Measurements from ENCODE around the gene LHX8.

The LHX8 gene

DNA sequence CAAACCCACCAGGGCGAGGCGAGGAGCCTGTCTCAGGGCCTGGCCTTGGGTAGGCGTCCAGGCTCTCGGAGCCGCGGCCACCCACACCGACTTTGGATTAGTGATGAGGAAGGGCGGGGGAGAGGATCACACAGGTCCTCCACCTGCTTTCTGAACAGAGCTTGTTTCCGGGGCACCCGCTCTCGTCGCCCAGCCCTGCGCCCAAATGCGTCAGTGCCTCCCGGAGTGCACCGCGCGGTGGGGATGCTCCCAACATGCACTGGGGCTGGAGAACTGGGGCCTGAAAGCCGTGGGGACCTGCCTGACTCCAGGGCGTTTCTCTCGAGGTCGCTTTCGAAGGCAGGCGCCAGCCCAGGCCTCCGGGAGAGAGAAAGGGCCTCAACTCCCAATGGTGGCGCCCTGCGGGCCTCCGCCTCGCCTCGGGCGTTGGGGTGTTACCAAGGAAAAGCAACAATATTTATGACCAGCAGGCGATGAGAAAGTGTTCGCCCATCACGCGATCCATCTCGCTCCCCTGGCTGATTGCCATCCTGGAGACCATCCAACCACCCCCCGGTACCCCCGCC is 8.9 kb upstream of the LHX8 start:
- Histone ChIP-seq H3K27me3 (ENCODE audit: control insufficient read depth, insufficient read depth, low read length) (peaks cover 37% of the 10 kb centered on the region), H3K4me2 (ENCODE audit: low read length) (no peak overlapping the region), H3K9ac (ENCODE audit: low read depth, low read length) (no peak overlapping the region), H3K4me3 (ENCODE audit: low read length) (no peak overlapping the region), H3K36me3 (ENCODE audit: insufficient read depth, low read length) (no peaks in the 10 kb centered on the region), H3K9me3 (replicated peaks; ENCODE audit: low read length) (no peaks in the 10 kb centered on the region), H3K4me1 (ENCODE audit: control insufficient read depth, insufficient read depth, low read length) (no peaks in the 10 kb centered on the region)

DNA sequence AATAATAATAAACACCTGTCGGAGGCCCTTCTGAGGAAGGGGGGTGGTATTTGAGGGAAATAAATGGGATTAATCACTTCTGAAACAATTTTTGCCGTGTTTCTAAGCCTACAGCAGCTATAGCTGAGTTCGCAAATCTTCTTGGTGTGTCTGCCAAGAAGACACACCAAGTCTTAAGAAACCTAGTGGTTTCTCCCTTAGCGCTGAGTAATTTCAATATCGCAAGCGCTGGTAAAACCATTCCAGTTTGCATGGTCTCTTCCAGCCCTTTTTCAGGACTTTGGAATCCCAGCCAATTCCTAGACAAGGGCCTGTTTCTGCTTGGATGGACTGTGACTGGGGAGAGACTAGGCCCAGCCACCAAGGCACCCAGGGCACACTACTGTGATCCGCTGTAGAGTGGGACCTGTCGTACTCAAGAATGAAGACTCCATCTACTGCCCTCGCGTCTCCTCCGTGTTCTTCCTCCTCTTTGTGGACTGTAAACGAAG is 7.5 kb upstream of the LHX8 start:
- peaks cover 51% of the 10 kb centered on the region for H3K27me3 ChIP-seq (ENCODE audit: control insufficient read depth, insufficient read depth, low read length)
- no peaks in the 10 kb centered on the region for H3K4me1 ChIP-seq (ENCODE audit: control insufficient read depth, insufficient read depth, low read length)
- no peak overlapping the region for H3K4me2 ChIP-seq (ENCODE audit: low read length)
- no peaks in the 10 kb centered on the region for H3K36me3 ChIP-seq (ENCODE audit: insufficient read depth, low read length)
- no peak overlapping the region for H3K9ac ChIP-seq (ENCODE audit: low read depth, low read length)
- H3K9me3 ChIP-seq (replicated peaks; ENCODE audit: low read length): no peaks in the 10 kb centered on the region
- no peak overlapping the region for H3K4me3 ChIP-seq (ENCODE audit: low read length)

DNA sequence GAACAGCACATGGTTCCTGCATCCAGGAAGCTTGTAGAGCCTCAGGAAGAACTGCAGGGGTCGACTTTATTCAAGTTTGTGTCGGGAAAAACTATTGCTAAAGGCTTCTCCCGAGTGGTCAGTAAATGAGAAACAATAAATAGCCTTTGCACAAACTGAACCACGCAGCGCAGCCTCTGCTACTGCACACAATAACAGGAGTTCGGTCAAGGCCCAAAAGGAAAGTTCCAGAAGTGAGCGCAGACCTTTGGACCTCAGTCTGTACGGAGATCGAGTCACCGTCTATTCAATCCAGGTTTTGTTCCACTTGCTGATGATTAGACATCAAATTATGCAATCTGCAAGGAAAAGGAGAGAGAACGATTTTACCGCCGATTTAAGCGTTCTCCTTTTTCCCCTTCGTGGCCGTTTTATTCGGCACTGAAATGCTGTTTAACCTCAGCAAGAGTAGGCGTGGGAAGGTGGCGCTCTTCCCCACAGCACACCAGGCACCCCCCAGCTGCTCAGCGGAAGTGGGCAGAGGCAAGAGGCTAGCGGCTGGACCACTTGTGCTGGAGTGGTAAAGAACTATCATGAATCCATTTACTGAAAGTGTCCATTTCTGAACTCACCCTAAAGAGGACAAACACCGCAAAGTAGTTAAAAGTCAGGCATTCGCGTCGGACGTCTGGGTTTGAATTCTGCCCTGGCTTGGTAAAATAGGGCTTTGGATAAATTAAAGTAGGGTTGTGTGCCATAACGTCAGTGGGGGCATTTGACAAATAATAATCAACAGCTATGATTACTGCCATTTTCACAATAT is 6.1 kb upstream of the LHX8 start:
- no peak overlapping the region for H3K4me3 ChIP-seq (ENCODE audit: low read length)
- H3K27me3 ChIP-seq (ENCODE audit: control insufficient read depth, insufficient read depth, low read length): peaks cover 66% of the 10 kb centered on the region
- no peaks in the 10 kb centered on the region for H3K9me3 ChIP-seq (replicated peaks; ENCODE audit: low read length)
- H3K4me1 ChIP-seq (ENCODE audit: control insufficient read depth, insufficient read depth, low read length): no peaks in the 10 kb centered on the region
- no peak overlapping the region for H3K9ac ChIP-seq (ENCODE audit: low read depth, low read length)
- H3K4me2 ChIP-seq (ENCODE audit: low read length): no peak overlapping the region
- no peaks in the 10 kb centered on the region for H3K36me3 ChIP-seq (ENCODE audit: insufficient read depth, low read length)

GRCh38 chr1:75129660-75129982 is 4.6 kb upstream of the LHX8 start:
- no peak overlapping the region for H3K4me3 ChIP-seq (ENCODE audit: low read length)
- no peaks in the 10 kb centered on the region for H3K9me3 ChIP-seq (replicated peaks; ENCODE audit: low read length)
- H3K9ac ChIP-seq (ENCODE audit: low read depth, low read length): no peak overlapping the region
- H3K36me3 ChIP-seq (ENCODE audit: insufficient read depth, low read length): no peaks in the 10 kb centered on the region
- H3K27me3 ChIP-seq (ENCODE audit: control insufficient read depth, insufficient read depth, low read length): peaks cover 81% of the 10 kb centered on the region
- H3K4me1 ChIP-seq (ENCODE audit: control insufficient read depth, insufficient read depth, low read length): no peaks in the 10 kb centered on the region
- H3K4me2 ChIP-seq (ENCODE audit: low read length): no peak overlapping the region

DNA sequence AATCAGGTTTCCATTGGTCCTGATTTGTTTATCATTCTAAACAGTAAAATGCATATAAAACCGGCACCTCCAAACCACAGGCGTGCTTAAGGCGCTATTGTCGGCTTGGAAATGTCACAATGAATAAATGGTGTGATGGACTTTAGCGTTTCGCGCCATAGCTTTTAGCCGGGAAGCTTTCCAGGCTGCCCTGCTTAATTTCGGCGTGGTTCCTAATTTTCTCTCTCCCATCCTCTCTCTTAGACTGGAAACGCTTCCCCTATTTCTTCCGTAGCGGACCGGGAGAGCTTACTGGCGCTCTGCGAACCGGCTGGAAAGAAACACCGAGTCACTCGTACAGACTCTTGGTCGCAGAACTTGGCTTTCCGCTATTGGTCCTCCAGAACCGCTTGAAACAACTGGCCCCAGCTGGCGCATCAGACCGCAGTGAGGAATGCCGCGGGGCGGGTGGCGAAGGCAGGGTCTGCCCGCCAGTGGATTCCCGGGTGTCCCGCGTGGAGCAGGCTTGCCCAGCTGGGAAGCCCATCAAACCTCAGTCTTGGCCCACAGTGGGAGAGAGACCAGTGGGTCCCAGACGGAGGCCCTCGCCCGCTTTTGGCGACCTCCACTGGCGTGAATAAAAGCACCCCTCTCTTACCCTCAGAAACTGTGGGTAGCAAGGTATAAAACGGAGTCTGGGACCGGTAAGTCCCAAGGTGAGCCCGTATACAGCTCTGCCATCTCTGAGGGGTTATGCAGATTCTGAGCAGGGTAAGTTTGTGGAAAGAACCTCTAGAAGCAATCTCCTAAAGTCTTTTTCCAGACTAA is 4.0 kb upstream of the LHX8 start:
- no peak overlapping the region for H3K9ac ChIP-seq (ENCODE audit: low read depth, low read length)
- peaks cover 2% of the 10 kb centered on the region for H3K4me1 ChIP-seq (ENCODE audit: control insufficient read depth, insufficient read depth, low read length)
- H3K36me3 ChIP-seq (ENCODE audit: insufficient read depth, low read length): no peaks in the 10 kb centered on the region
- peaks cover 86% of the 10 kb centered on the region for H3K27me3 ChIP-seq (ENCODE audit: control insufficient read depth, insufficient read depth, low read length)
- H3K9me3 ChIP-seq (replicated peaks; ENCODE audit: low read length): no peaks in the 10 kb centered on the region
- H3K4me2 ChIP-seq (ENCODE audit: low read length): no peak overlapping the region
- H3K4me3 ChIP-seq (ENCODE audit: low read length): no peak overlapping the region

DNA sequence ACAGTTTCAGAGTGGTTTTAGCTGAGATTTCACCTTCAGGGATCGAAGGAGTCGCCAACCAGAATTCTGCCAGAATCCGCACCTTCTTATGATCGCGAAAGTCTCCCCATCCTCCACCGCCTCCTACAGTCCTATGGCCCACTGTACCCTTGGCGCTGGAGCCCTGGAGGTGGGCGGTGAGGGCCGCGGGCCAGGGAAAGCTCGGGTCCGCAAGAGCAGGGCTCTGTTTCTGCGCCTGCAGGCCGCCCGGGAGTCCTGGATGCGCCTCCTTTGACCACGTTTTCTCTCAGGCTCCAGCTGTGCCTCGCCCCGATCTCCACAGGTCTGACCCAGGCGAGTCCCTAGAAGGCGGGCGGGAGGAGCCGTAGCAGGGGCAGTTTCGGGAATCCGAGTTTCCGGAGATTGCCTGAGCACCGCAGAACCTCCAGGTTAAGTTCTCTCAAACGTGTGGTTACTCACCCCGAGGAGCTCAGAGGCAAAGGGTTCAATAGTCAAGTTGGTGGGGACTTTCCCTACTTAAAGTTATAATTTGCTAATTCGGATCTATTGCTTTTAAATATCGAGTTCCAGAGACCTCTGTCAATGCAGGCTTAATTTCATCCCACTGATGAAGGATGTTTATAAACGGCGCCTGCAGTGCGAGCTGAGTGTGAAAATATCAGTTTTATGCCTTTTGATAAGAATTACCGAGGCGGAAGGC is 3.2 kb upstream of the LHX8 start:
- Histone ChIP-seq H3K27me3 (ENCODE audit: control insufficient read depth, insufficient read depth, low read length) (peaks cover 95% of the 10 kb centered on the region), H3K4me2 (ENCODE audit: low read length) (no peak overlapping the region), H3K36me3 (ENCODE audit: insufficient read depth, low read length) (no peaks in the 10 kb centered on the region), H3K4me3 (ENCODE audit: low read length) (no peak overlapping the region), H3K4me1 (ENCODE audit: control insufficient read depth, insufficient read depth, low read length) (peaks cover 5% of the 10 kb centered on the region), H3K9me3 (replicated peaks; ENCODE audit: low read length) (no peaks in the 10 kb centered on the region), H3K9ac (ENCODE audit: low read depth, low read length) (no peak overlapping the region)

GRCh38 chr1:75131565-75132241 is 2.5 kb upstream of the LHX8 start:
- H3K9ac ChIP-seq (ENCODE audit: low read depth, low read length): no peak overlapping the region
- H3K27me3 ChIP-seq (ENCODE audit: control insufficient read depth, insufficient read depth, low read length): peaks cover 100% of the 10 kb centered on the region
- H3K4me3 ChIP-seq (ENCODE audit: low read length): no peak overlapping the region
- no peaks in the 10 kb centered on the region for H3K9me3 ChIP-seq (replicated peaks; ENCODE audit: low read length)
- peaks cover 5% of the 10 kb centered on the region for H3K4me1 ChIP-seq (ENCODE audit: control insufficient read depth, insufficient read depth, low read length)
- H3K4me2 ChIP-seq (ENCODE audit: low read length): no peak overlapping the region
- H3K36me3 ChIP-seq (ENCODE audit: insufficient read depth, low read length): no peaks in the 10 kb centered on the region

DNA sequence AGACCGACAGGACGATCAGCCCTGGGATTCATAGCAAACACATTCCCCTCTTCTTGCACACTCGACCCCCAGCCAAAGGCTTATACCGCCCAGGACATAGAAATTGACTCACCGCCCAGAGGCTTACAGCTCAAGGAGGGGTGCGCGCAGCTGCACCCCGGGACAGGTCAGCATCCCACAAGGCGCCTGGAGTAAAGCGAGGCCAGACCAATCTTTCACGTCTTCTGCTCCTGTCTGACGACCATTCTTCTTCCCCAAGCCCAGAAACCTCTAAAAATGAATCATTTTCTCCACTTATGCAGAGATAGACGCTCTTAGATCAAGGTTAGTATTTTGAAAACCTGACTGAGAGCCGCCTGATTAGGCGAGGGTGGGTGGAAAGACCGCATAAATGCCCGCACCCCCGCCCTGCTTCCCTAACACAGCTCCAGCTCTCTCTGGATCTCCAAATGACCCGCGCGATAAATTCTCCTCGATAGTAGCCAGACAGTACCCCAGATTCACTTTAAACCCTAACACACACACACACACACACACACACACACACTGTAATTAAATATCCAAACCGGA is 1.9 kb upstream of the LHX8 start:
- Histone ChIP-seq H3K9me3 (replicated peaks; ENCODE audit: low read length) (no peaks in the 10 kb centered on the region), H3K27me3 (ENCODE audit: control insufficient read depth, insufficient read depth, low read length) (peaks cover 98% of the 10 kb centered on the region), H3K4me3 (ENCODE audit: low read length) (no peak overlapping the region), H3K4me1 (ENCODE audit: control insufficient read depth, insufficient read depth, low read length) (peaks cover 5% of the 10 kb centered on the region), H3K36me3 (ENCODE audit: insufficient read depth, low read length) (no peaks in the 10 kb centered on the region), H3K4me2 (ENCODE audit: low read length) (no peak overlapping the region), H3K9ac (ENCODE audit: low read depth, low read length) (no peak overlapping the region)

DNA sequence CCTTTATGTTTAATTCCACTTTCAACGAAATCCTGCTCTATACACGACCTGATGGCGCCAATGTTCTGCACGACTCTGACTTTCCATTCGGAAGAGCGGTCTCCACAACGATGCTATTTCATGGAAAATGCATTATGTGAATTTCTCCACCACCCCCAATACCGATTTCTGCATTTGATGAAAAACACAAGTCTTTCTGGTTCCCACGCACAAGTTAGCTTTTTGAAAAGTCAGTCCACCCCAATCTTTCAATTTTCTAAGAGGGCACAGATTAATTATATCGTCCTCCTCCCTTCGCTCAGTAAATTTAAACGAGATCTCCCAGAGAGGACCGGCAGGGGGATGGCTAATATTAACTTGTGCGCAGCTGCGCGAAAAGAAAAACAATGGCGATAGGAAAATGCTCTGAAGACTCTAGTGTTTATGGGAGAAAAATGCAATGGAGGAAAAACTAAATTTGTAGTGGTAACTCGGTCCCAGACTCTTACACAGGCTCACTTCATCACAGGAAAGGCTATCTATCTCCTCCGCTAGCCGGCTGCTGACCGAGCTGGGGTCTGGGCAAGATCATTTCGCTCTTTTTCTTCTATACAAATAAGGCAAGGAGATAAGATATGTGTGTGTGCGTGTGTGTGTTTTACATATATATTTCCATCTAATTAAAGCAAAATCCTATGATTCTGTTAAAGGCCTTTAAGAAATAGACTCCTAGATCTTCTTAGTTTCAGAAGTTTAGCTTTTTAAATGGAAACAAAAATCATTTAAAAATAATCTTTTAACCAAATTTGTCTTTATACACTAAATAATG is 1.2 kb upstream of the LHX8 start:
- Histone ChIP-seq H3K4me3 (ENCODE audit: low read length) (no peak overlapping the region), H3K27me3 (ENCODE audit: control insufficient read depth, insufficient read depth, low read length) (peaks cover 98% of the 10 kb centered on the region), H3K9ac (ENCODE audit: low read depth, low read length) (no peak overlapping the region), H3K4me1 (ENCODE audit: control insufficient read depth, insufficient read depth, low read length) (peaks cover 5% of the 10 kb centered on the region), H3K36me3 (ENCODE audit: insufficient read depth, low read length) (no peaks in the 10 kb centered on the region), H3K9me3 (replicated peaks; ENCODE audit: low read length) (no peaks in the 10 kb centered on the region), H3K4me2 (ENCODE audit: low read length) (no peak overlapping the region)

All from skeletal muscle satellite cell (primary cell).